Measurements from ENCODE around the gene TSPAN15. TPM values are rescaled to one million over a fixed set of nuclear protein-coding genes. Genes with fewer than 3 reads are reported as not detected.
A peak's percentile ranks its signal among the peaks of the same experiment; 100 is the strongest.

TSPAN15 gene
- total and polyA plus RNA-seq, 4 experiments from 2014 or later: 2.4 to 18.1 (median 9.4) TPM

DNA sequence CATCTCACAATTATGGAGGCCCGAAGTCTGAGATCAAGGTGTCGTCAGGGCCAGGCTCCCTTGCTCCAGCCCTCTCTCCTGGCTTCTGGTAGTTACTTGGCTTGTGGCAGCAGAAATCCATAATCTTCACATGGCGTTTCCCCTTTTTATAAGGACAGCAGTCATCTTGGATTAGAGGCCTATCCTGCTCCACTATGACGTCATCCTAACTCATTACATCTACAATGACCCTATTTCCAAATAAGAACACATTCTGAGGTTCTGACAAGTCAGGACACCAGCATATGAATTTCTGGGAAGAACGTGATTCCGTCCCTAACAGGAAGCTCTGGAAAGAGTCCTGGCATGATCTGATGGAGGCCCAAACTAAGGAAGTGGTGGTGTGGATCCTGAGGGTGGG, 86.2 kb downstream of the TSPAN15 start:
- Mint-ChIP-seq H3K36me3 (peaks cover 0 to 13% of the 10 kb centered on the region in 2 donors), H3K9me3 (peaks cover 3 to 44% (median 30%) of the 10 kb centered on the region in 8 donors), H3K4me3 (no peak overlapping the region), H3K27ac (peak overlapping the region in 1 of 7 donors; percentile 15), H3K27me3 (peaks cover 8 to 9% of the 10 kb centered on the region in 2 donors), H3K4me1 (no peaks in the 10 kb centered on the region)
- Histone ChIP-seq H3K27ac (ENCODE audit: low read depth, low read length) (no peak overlapping the region), H3K4me3 (ENCODE audit: low read length in 2 of 2) (no peak overlapping the region), H3K9me3 (ENCODE audit: control insufficient read depth in 1 of 2, low read length in 2 of 2) (no peaks in the 10 kb centered on the region), H3K27me3 (ENCODE audit: insufficient read depth, low read length) (no peaks in the 10 kb centered on the region), H3K36me3 (ENCODE audit: insufficient read depth, low read length) (no peaks in the 10 kb centered on the region), H3K4me1 (ENCODE audit: insufficient read depth, low read length) (no peaks in the 10 kb centered on the region)
- ChIA-PET CTCF (ENCODE audit: partially characterized antibody) (no interaction called here), POLR2A (ENCODE audit: partially characterized antibody) (no interaction called here)
- DNase-seq: no peak
- intact Hi-C loops (cut with micrococcal nuclease): no loop called here

DNA sequence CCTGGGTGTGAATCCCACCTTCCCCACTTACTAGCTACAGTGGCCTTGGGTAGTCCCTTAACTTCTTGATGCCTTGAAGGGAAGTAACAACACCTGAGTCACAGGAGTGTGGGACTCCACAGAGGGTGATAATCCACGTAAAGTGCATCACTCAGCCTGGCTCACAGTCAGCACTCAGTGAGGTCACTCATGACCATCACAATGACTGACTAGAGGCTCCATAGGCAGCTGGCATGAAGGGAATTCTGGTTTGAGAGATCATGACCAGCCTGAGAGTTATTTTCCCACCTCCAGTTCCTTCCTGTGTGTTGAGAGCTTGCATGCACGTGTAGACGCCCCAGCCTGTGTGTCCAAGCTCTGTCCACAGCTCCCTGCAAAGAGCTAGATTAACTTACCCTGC, 87.2 kb downstream of the TSPAN15 start:
- Histone ChIP-seq H3K4me1 (ENCODE audit: insufficient read depth, low read length) (no peaks in the 10 kb centered on the region), H3K9me3 (ENCODE audit: control insufficient read depth in 1 of 2, low read length in 2 of 2) (no peaks in the 10 kb centered on the region), H3K4me3 (ENCODE audit: low read length in 2 of 2) (no peak overlapping the region), H3K36me3 (ENCODE audit: insufficient read depth, low read length) (no peaks in the 10 kb centered on the region), H3K27ac (ENCODE audit: low read depth, low read length) (no peak overlapping the region), H3K27me3 (ENCODE audit: insufficient read depth, low read length) (no peaks in the 10 kb centered on the region)
- POLR2A ChIA-PET (ENCODE audit: partially characterized antibody): no interaction called here
- H3K27ac Mint-ChIP-seq: no peak overlapping the region
- H3K9me3 Mint-ChIP-seq: peaks cover 3 to 36% (median 27%) of the 10 kb centered on the region in 8 donors
- H3K4me1 Mint-ChIP-seq: no peaks in the 10 kb centered on the region
- CTCF ChIA-PET (ENCODE audit: partially characterized antibody): interaction anchor here (1.6 kb wide), 1 partner anchor 16 kb away, joined by 3 read pairs; no protein-coding TSS in a partner anchor
- DNase-seq: no peak
- H3K27me3 Mint-ChIP-seq: peaks cover 8 to 9% of the 10 kb centered on the region in 2 donors
- intact Hi-C loops (cut with micrococcal nuclease): no loop called here
- peaks cover 0 to 11% of the 10 kb centered on the region in 2 donors for H3K36me3 Mint-ChIP-seq
- H3K4me3 Mint-ChIP-seq: no peak overlapping the region

DNA sequence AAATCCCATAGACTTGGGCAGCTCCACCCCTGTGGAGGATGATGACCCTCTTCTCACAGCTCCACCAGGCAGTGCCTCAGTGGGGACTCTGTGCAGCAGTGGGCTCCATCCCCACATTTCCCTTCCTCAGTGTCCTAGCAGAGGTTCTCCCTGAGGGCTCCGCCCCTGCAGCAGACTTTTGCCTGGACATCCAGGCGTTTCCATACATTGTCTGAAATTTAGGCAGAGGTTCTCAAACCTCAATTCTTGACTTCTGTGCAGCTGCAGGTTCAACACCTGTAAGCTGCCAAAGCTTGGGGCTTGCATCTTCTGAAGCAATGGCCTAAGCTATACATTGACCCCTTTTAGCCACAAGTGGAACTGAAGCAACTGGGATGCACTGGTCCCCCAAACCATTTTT, 90.2 kb downstream of the TSPAN15 start:
- Mint-ChIP-seq H3K4me3 (no peak overlapping the region), H3K9me3 (peaks cover 0 to 28% (median 19%) of the 10 kb centered on the region in 8 donors), H3K27me3 (peaks cover 7 to 8% of the 10 kb centered on the region in 2 donors), H3K27ac (no peak overlapping the region), H3K36me3 (peaks cover 0 to 11% of the 10 kb centered on the region in 2 donors), H3K4me1 (no peaks in the 10 kb centered on the region)
- Histone ChIP-seq H3K4me1 (ENCODE audit: insufficient read depth, low read length) (no peaks in the 10 kb centered on the region), H3K27me3 (ENCODE audit: insufficient read depth, low read length) (no peaks in the 10 kb centered on the region), H3K9me3 (ENCODE audit: control insufficient read depth in 1 of 2, low read length in 2 of 2) (no peaks in the 10 kb centered on the region), H3K4me3 (ENCODE audit: low read length in 2 of 2) (no peak overlapping the region), H3K27ac (ENCODE audit: low read depth, low read length) (no peak overlapping the region), H3K36me3 (ENCODE audit: insufficient read depth, low read length) (no peaks in the 10 kb centered on the region)
- ChIA-PET POLR2A (ENCODE audit: partially characterized antibody) (no interaction called here), CTCF (ENCODE audit: partially characterized antibody) (no interaction called here)
- DNase-seq: no peak
- intact Hi-C loops (cut with micrococcal nuclease): no loop called here

DNA sequence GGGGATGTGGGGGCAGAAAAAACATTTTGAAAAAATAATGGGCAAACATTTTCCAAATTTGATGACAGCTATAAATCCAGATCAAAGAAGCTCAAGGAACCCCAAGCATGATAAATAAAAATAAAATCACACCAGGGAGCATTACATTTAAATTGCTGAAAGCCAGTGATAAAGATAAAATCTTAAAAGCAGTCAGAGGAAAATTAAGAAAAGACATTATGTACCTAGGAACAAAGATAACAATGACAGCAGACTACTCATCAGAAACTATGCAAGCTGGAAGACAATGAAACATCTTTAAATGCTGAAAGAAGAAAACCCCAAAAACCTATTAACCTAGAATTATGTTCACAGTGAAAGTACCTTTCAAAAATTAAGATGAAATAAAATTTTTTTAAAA, 98.7 kb downstream of the TSPAN15 start:
- Histone ChIP-seq H3K36me3 (ENCODE audit: insufficient read depth, low read length) (no peaks in the 10 kb centered on the region), H3K9me3 (ENCODE audit: control insufficient read depth in 1 of 2, low read length in 2 of 2) (peaks cover 0 to 8% of the 10 kb centered on the region in 2 donors), H3K27ac (ENCODE audit: low read depth, low read length) (no peak overlapping the region), H3K4me3 (ENCODE audit: low read length in 2 of 2) (no peak overlapping the region), H3K4me1 (ENCODE audit: insufficient read depth, low read length) (no peaks in the 10 kb centered on the region), H3K27me3 (ENCODE audit: insufficient read depth, low read length) (no peaks in the 10 kb centered on the region)
- H3K4me1 Mint-ChIP-seq: no peaks in the 10 kb centered on the region
- intact Hi-C loops (cut with micrococcal nuclease): no loop called here
- no peak overlapping the region for H3K27ac Mint-ChIP-seq
- CTCF ChIA-PET (ENCODE audit: partially characterized antibody): no interaction called here
- peaks cover 13 to 19% of the 10 kb centered on the region in 2 donors for H3K27me3 Mint-ChIP-seq
- POLR2A ChIA-PET (ENCODE audit: partially characterized antibody): no interaction called here
- peaks cover 2 to 51% (median 39%) of the 10 kb centered on the region in 8 donors for H3K9me3 Mint-ChIP-seq
- no peak for DNase-seq
- H3K4me3 Mint-ChIP-seq: no peak overlapping the region
- peaks cover 5 to 27% of the 10 kb centered on the region in 2 donors for H3K36me3 Mint-ChIP-seq

DNA sequence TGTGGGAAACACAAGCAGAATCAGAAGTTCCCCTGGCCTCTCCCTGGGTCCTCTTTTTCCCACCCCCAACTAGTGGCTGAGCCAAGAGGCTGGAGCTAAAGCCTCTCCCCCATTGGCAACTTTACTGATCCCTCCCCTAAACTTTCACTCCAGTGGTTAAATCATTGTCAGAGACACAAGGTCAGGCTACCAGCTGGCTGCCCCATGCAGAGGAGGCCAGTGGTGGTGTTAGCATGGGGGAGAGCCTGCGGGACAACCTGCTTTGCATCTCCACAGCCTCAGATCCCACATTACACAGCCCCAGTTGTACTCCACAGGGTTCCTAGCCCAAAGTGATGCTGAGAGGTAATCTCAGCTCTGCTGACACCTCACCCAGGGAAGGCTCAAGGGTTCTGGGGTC, 101.0 kb downstream of the TSPAN15 start:
- H3K36me3 ChIP-seq (ENCODE audit: insufficient read depth, low read length): no peaks in the 10 kb centered on the region
- H3K4me1 ChIP-seq (ENCODE audit: insufficient read depth, low read length): no peaks in the 10 kb centered on the region
- no peak overlapping the region for H3K4me3 ChIP-seq (ENCODE audit: low read length in 2 of 2)
- Mint-ChIP-seq H3K27ac (no peak overlapping the region), H3K36me3 (peaks cover 5 to 25% of the 10 kb centered on the region in 2 donors), H3K4me3 (no peak overlapping the region), H3K4me1 (no peaks in the 10 kb centered on the region), H3K27me3 (peaks cover 16 to 21% of the 10 kb centered on the region in 2 donors), H3K9me3 (peaks cover 2 to 51% (median 38%) of the 10 kb centered on the region in 8 donors)
- ChIA-PET CTCF (ENCODE audit: partially characterized antibody) (no interaction called here), POLR2A (ENCODE audit: partially characterized antibody) (no interaction called here)
- DNase-seq: no peak
- peaks cover 0 to 8% of the 10 kb centered on the region in 2 donors for H3K9me3 ChIP-seq (ENCODE audit: control insufficient read depth in 1 of 2, low read length in 2 of 2)
- intact Hi-C loops (cut with micrococcal nuclease): no loop called here
- H3K27me3 ChIP-seq (ENCODE audit: insufficient read depth, low read length): no peaks in the 10 kb centered on the region
- no peak overlapping the region for H3K27ac ChIP-seq (ENCODE audit: low read depth, low read length)

DNA sequence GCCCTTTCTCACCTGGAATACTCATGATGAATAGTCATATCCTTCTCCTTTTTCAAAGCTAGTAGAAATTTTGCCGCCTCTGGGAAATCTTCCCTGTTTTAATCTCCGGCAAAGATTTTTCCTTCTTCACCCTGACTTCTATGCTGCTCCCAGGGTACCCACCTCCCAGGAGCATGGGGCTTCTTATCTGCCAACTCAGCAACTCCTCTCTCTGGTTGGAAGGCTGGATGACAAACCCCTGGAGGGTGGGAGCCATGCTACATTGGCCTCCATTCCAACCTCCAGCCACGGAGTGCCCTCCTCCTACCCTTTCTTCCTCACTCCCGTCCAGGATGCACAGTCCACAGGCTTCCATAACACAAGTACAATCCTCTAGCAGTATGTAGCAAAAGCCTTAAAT, 102.1 kb downstream of the TSPAN15 start:
- peaks cover 0 to 8% of the 10 kb centered on the region in 2 donors for H3K9me3 ChIP-seq (ENCODE audit: control insufficient read depth in 1 of 2, low read length in 2 of 2)
- Mint-ChIP-seq H3K4me1 (peaks cover 3 to 4% (median 4%) of the 10 kb centered on the region in 4 donors), H3K27me3 (peaks cover 16 to 20% of the 10 kb centered on the region in 2 donors), H3K27ac (no peak overlapping the region), H3K4me3 (no peak overlapping the region), H3K9me3 (peaks cover 0 to 40% (median 31%) of the 10 kb centered on the region in 8 donors), H3K36me3 (peaks cover 4 to 16% of the 10 kb centered on the region in 2 donors)
- H3K27ac ChIP-seq (ENCODE audit: low read depth, low read length): no peak overlapping the region
- intact Hi-C loops (cut with micrococcal nuclease): no loop called here
- no peak for DNase-seq
- no peaks in the 10 kb centered on the region for H3K27me3 ChIP-seq (ENCODE audit: insufficient read depth, low read length)
- ChIA-PET CTCF (ENCODE audit: partially characterized antibody) (no interaction called here), POLR2A (ENCODE audit: partially characterized antibody) (no interaction called here)
- no peaks in the 10 kb centered on the region for H3K36me3 ChIP-seq (ENCODE audit: insufficient read depth, low read length)
- no peak overlapping the region for H3K4me3 ChIP-seq (ENCODE audit: low read length in 2 of 2)
- H3K4me1 ChIP-seq (ENCODE audit: insufficient read depth, low read length): peaks cover 3% of the 10 kb centered on the region

DNA sequence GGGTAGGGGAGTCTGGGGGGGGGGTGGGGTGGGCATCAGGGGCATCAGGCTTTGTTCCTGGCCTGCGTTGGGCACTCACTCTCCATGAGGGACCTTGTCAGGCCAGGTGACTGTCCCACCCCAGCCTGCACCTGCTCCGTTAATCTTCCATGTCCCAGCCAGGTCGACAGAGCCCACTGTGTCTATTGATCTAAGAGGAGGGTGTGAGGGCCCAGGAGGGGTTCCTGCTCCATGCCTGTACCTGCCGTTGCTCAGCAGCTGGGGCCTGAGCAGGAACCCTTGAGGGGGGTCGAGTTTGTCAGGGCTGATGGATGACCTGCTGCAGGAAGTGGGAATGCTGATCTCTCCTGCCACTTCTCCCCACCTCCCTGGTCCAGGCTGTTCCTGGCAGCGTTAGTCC, 103.3 kb downstream of the TSPAN15 start:
- H3K4me1 ChIP-seq (ENCODE audit: insufficient read depth, low read length): peaks cover 13% of the 10 kb centered on the region
- DNase-seq: no peak
- Mint-ChIP-seq H3K4me3 (no peak overlapping the region), H3K36me3 (peaks cover under 1 to 4% of the 10 kb centered on the region in 2 donors), H3K27me3 (peaks cover 16 to 19% of the 10 kb centered on the region in 2 donors), H3K27ac (no peak overlapping the region), H3K4me1 (peaks cover 10 to 17% (median 12%) of the 10 kb centered on the region in 4 donors), H3K9me3 (peaks cover 0 to 27% (median 19%) of the 10 kb centered on the region in 8 donors)
- ChIA-PET POLR2A (ENCODE audit: partially characterized antibody) (no interaction called here), CTCF (ENCODE audit: partially characterized antibody) (no interaction called here)
- H3K4me3 ChIP-seq (ENCODE audit: low read length in 2 of 2): no peak overlapping the region
- H3K27ac ChIP-seq (ENCODE audit: low read depth, low read length): no peak overlapping the region
- H3K36me3 ChIP-seq (ENCODE audit: insufficient read depth, low read length): no peaks in the 10 kb centered on the region
- peaks cover 0 to 6% of the 10 kb centered on the region in 2 donors for H3K9me3 ChIP-seq (ENCODE audit: control insufficient read depth in 1 of 2, low read length in 2 of 2)
- no peaks in the 10 kb centered on the region for H3K27me3 ChIP-seq (ENCODE audit: insufficient read depth, low read length)
- intact Hi-C loops (cut with micrococcal nuclease): no loop called here
